HEK293 (cell line): ENCODE results near the gene DCTN2.

Source experiments
- ZNF302 ChIP-seq: fragments of 450-650 bp; formaldehyde crosslinking; IDR thresholded peaks from 2 replicates; pipeline ENCODE4 v1.5.1; 2016; ENCODE audit warnings: missing biosample characterization, missing genetic modification characterization, low read depth
- ZNF629 ChIP-seq: fragments of 450-650 bp; formaldehyde crosslinking; IDR thresholded peaks from 2 replicates; pipeline ENCODE4 v1.5.1; 2017; ENCODE audit warnings: missing biosample characterization, missing genetic modification characterization
- TF ChIP-seq, protein P1 (sequence below): fragments of 450-650 bp; formaldehyde crosslinking; optimal IDR thresholded peaks from 2 replicates; pipeline ENCODE3; 2016; ENCODE audit warnings: missing biosample characterization, mild to moderate bottlenecking, missing genetic modification characterization

DNA sequence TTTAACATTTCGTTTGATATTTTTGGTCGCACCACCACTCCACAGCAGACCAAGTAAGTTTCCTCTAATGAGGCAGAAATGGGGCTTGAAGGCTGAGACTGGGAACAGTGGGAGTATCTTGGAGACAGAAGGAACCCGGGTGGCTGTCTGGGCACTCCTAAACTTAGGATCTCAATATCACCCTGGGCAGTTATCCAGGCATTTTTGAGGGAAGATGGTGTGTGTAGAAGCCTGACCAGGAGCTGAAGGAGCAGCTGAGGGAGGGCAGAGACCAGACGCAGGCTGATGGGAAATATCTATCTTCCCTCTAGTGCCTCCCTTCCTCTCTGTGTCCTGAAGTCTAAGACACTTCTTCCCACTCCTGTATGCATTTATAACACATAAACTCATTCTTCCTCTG lies 48.4 kb downstream of the DCTN2 start:
- no peak for TF ChIP-seq ZNF302 (tag by site-specific recombination)
- TF ChIP-seq ZNF629 (tag by site-specific recombination): no peak
- TF ChIP-seq, protein P1, sequence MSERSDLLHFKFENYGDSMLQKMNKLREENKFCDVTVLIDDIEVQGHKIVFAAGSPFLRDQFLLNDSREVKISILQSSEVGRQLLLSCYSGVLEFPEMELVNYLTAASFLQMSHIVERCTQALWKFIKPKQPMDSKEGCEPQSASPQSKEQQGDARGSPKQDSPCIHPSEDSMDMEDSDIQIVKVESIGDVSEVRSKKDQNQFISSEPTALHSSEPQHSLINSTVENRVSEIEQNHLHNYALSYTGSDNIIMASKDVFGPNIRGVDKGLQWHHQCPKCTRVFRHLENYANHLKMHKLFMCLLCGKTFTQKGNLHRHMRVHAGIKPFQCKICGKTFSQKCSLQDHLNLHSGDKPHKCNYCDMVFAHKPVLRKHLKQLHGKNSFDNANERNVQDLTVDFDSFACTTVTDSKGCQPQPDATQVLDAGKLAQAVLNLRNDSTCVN (tag by site-specific recombination): no peak
